Erythroblast (primary cell): Measurements from ENCODE around the gene PCAT6.

ENCODE experiments used
- GATA1 ChIP-seq: IDR thresholded peaks from 2 replicates; pipeline ENCODE4 v1.6.1; 2011; ENCODE audit warnings: low read depth, mild to moderate bottlenecking, control low read depth, low read length, moderate library complexity
- POLR2A ChIP-seq: IDR thresholded peaks from 2 replicates; pipeline ENCODE4 v1.6.1; 2011; ENCODE audit warnings: mild to moderate bottlenecking, low read length

- TF ChIP-seq POLR2A, result no peak
- TF ChIP-seq GATA1, result no peak
Observed at GRCh38 chr1:202801175-202801574, 9.6 kb upstream of the PCAT6 start.
